H54 (cell line): ENCODE measurements around the gene PNPLA7.

Source experiments
- DNase-seq: peaks from one replicate; pipeline ENCODE4 v3.0.0; 2011; ENCODE audit warnings: low spot score, mixed read lengths; ENCODE audit not compliant: insufficient read length
- FAIRE-seq: peaks from 3 replicates; lab custom pipeline; 2011; peaks lifted over from hg19 to GRCh38; lab: Jason Lieb, UNC
- POLR2A ChIP-seq: IDR thresholded peaks from 2 replicates; pipeline ENCODE4 v1.6.1; 2011; ENCODE audit warnings: low read depth, mild to moderate bottlenecking, low read length

Gene PNPLA7

GRCh38 chr9:137506274-137506673 is 43.9 kb downstream of the PNPLA7 start:
- DNase-seq (no peak), FAIRE-seq (no peak)
- no peak for TF ChIP-seq POLR2A

- no peak for DNase-seq
- no peak for TF ChIP-seq POLR2A
- FAIRE-seq: no peak
Observed at GRCh38 chr9:137505421-137506140, 44.6 kb downstream of the PNPLA7 start.

GRCh38 chr9:137504432-137504777 is 45.8 kb downstream of the PNPLA7 start:
- no peak for TF ChIP-seq POLR2A
- no peak for DNase-seq
- FAIRE-seq: no peak

GRCh38 chr9:137502008-137502911 is 47.9 kb downstream of the PNPLA7 start:
- no peak for FAIRE-seq
- TF ChIP-seq POLR2A: no peak
- peak; percentile 86 for DNase-seq

- DNase-seq (no peak), FAIRE-seq (no peak)
- TF ChIP-seq POLR2A: no peak
Observed at GRCh38 chr9:137501457-137501856, 48.7 kb downstream of the PNPLA7 start.

- FAIRE-seq (no peak), DNase-seq (no peak)
- no peak for TF ChIP-seq POLR2A
Observed at GRCh38 chr9:137500666-137501397, 49.4 kb downstream of the PNPLA7 start.

- no peak for TF ChIP-seq POLR2A
- FAIRE-seq (no peak), DNase-seq (no peak)
Observed at GRCh38 chr9:137499858-137500661, 50.1 kb downstream of the PNPLA7 start.

- no peak for TF ChIP-seq POLR2A
- FAIRE-seq: no peak
- DNase-seq: no peak
Observed at GRCh38 chr9:137499416-137499815, 50.8 kb downstream of the PNPLA7 start.

GRCh38 chr9:137498720-137499150 is 51.5 kb downstream of the PNPLA7 start:
- DNase-seq (no peak), FAIRE-seq (no peak)
- TF ChIP-seq POLR2A: no peak

- DNase-seq: no peak
- no peak for FAIRE-seq
- no peak for TF ChIP-seq POLR2A
Observed at GRCh38 chr9:137497921-137498719, 52.1 kb downstream of the PNPLA7 start.

- no peak for TF ChIP-seq POLR2A
- no peak for FAIRE-seq
- DNase-seq: no peak
Observed at GRCh38 chr9:137496601-137497375, 53.4 kb downstream of the PNPLA7 start.
